Fibroblast of lung (primary cell): ENCODE data around the gene ORM2. TPM values are rescaled to one million over a fixed set of nuclear protein-coding genes. Genes with fewer than 3 reads are reported as not detected.

ENCODE experiments used
- DNase-seq, 2 donors: peaks; one replicate each; pipeline versions ENCODE4 v3.0.0 to v3.0.0-alpha.2; 2010; ENCODE audit warnings: low read depth in 2 of 2
- H2AFZ ChIP-seq: 2 replicates; pipeline ENCODE4 v1.5.1; 2012; ENCODE audit warnings: low read length, control low read depth, inconsistent platforms
- H3K27ac ChIP-seq: 2 replicates; pipeline ENCODE4 v1.5.1; 2011; ENCODE audit warnings: low read length, control low read depth; ENCODE audit not compliant: insufficient read depth
- H3K27me3 ChIP-seq: 2 replicates; pipeline ENCODE4 v1.5.1; 2011; ENCODE audit warnings: mild to moderate bottlenecking, low read length; ENCODE audit not compliant: control insufficient read depth, insufficient read depth
- H3K36me3 ChIP-seq: 2 replicates; pipeline ENCODE4 v1.5.1; 2011; ENCODE audit warnings: low read length; ENCODE audit not compliant: control insufficient read depth, insufficient read depth
- H3K4me1 ChIP-seq: 2 replicates; pipeline ENCODE4 v1.5.1; 2011; ENCODE audit warnings: low read length; ENCODE audit not compliant: control insufficient read depth, insufficient read depth; ENCODE audit errors: extremely low read depth
- H3K4me2 ChIP-seq: 2 replicates; pipeline ENCODE4 v1.5.1; 2011; ENCODE audit warnings: low read length, control low read depth; ENCODE audit not compliant: insufficient read depth; ENCODE audit errors: extremely low read depth
- H3K4me3 ChIP-seq, 4 experiments: fragments of 200-600 bp in 1 of 4; sonication (generic) in 1 of 4; replicated peaks in 1 of 4; 2 replicates each; pipeline ENCODE4 v1.5.1; 2011 to 2016; ENCODE audit warnings: low read length in 4 of 4, low read depth in 3 of 4, mild to moderate bottlenecking in 3 of 4, control low read depth in 2 of 4, inconsistent platforms in 1 of 4, mixed read lengths in 1 of 4; ENCODE audit not compliant: insufficient read depth in 1 of 4; ENCODE audit errors: control extremely low read depth in 1 of 4
- H3K79me2 ChIP-seq: 2 replicates; pipeline ENCODE4 v1.5.1; 2012; ENCODE audit warnings: mild to moderate bottlenecking, low read length, inconsistent platforms; ENCODE audit not compliant: control insufficient read depth, insufficient read depth
- H3K9ac ChIP-seq: 2 replicates; pipeline ENCODE4 v1.5.1; 2011; ENCODE audit warnings: mild to moderate bottlenecking, low read length, control low read depth; ENCODE audit not compliant: insufficient read depth
- H3K9me3 ChIP-seq: 2 replicates; pipeline ENCODE4 v1.5.1; 2012; ENCODE audit warnings: low read depth, low read length; ENCODE audit not compliant: control insufficient read depth, insufficient read depth
- H4K20me1 ChIP-seq: 2 replicates; pipeline ENCODE4 v1.5.1; 2011; ENCODE audit warnings: low read length; ENCODE audit not compliant: control insufficient read depth, insufficient read depth; ENCODE audit errors: extremely low read depth
- EZH2 ChIP-seq: IDR thresholded peaks from 2 replicates; pipeline ENCODE4 v1.5.1; 2012; ENCODE audit warnings: low read length, control low read depth, mild to moderate bottlenecking; ENCODE audit errors: missing control alignments
- polyA plus RNA-seq, 2 donors: library from polyadenylated mRNA; depleted of rRNA in 1 of 2; stranded (reverse) in 1 of 2; unstranded in 1 of 2; fragments of >200 nt; gene quantifications; 2 replicates each; pipeline ENCODE4 v1.2.1, GENCODE V29; 2011 to 2012; ENCODE audit warnings: missing spikeins in 1 of 2
- total RNA-seq: library from RNA; depleted of rRNA; stranded (reverse); fragments of >200 nt; gene quantifications from 2 replicates; pipeline ENCODE4 v1.2.1, GENCODE V29; 2014
- TF ChIP-seq, protein P1 (sequence below), 2 donors: IDR thresholded peaks in 1 of 2; conservative IDR thresholded peaks in 1 of 2; 1 replicate in 1 of 2; 2 replicates in 1 of 2; pipeline ENCODE4 v1.5.1; 2011 to 2012; ENCODE audit warnings: low read length in 2 of 2, control low read depth in 1 of 2, inconsistent platforms in 1 of 2, low read depth in 1 of 2, mild to moderate bottlenecking in 1 of 2

Gene ORM2
- total and polyA plus RNA-seq, 2 donors (not counting 1 experiment from before 2014, with no cell fraction given): not detected

DNA sequence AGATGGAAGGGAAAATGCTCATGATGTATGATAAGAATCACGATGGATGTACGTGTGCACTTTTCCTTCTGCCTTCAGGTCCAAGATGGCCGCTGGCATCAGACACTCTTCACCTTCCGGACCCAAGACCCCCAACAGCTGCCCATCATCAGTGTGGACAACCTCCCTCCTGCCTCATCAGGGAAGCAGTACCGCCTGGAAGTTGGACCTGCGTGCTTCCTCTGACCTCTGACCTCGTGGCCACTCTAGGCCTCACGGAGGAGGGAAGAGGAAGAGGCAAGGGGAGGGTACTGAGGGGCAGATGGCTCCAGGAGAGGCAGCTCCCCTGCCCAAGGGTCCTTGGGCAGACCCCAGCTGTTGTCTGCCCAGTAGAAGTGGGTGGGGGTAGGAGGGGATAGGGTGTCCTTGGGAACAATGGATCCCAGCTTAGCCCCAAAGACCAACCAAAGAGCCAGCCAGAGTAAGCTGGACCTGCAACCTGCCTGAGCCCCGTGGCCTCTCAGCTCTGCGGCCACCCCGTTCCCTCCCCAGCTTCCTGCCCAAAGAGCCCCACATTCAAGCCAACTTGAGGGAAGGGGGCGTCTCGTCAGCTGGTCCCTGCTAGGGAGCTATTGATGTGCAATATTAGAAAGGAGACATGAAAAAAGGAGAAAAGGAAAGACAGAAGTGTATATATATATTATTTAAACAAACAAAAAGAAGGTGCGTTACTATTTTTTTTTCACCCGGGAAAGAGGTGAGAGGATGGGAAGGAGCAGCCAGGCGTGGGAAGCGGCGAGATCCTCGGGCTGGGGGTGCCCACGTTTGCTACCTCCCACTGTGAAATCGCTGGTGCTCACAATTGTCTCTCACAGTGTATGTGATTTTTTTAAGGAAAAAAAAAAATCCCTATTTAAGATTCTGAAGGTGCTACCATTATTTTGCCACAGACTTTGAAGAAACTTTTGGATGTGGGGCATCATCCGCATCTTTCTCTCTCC is 18.9 kb upstream of the ORM2 start:
- Histone ChIP-seq H2AFZ (no peak overlapping the region), H4K20me1 (no peaks in the 10 kb centered on the region)
- TF ChIP-seq, protein P1, sequence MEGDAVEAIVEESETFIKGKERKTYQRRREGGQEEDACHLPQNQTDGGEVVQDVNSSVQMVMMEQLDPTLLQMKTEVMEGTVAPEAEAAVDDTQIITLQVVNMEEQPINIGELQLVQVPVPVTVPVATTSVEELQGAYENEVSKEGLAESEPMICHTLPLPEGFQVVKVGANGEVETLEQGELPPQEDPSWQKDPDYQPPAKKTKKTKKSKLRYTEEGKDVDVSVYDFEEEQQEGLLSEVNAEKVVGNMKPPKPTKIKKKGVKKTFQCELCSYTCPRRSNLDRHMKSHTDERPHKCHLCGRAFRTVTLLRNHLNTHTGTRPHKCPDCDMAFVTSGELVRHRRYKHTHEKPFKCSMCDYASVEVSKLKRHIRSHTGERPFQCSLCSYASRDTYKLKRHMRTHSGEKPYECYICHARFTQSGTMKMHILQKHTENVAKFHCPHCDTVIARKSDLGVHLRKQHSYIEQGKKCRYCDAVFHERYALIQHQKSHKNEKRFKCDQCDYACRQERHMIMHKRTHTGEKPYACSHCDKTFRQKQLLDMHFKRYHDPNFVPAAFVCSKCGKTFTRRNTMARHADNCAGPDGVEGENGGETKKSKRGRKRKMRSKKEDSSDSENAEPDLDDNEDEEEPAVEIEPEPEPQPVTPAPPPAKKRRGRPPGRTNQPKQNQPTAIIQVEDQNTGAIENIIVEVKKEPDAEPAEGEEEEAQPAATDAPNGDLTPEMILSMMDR (conservative IDR thresholded peaks at IDR 0.05 in 1 of 2, IDR thresholded peaks at IDR 0.05 in 1 of 2; ENCODE audit: low read depth in 1 of 2, low read length in 2 of 2): no peak
- TF ChIP-seq EZH2: no peak

DNA sequence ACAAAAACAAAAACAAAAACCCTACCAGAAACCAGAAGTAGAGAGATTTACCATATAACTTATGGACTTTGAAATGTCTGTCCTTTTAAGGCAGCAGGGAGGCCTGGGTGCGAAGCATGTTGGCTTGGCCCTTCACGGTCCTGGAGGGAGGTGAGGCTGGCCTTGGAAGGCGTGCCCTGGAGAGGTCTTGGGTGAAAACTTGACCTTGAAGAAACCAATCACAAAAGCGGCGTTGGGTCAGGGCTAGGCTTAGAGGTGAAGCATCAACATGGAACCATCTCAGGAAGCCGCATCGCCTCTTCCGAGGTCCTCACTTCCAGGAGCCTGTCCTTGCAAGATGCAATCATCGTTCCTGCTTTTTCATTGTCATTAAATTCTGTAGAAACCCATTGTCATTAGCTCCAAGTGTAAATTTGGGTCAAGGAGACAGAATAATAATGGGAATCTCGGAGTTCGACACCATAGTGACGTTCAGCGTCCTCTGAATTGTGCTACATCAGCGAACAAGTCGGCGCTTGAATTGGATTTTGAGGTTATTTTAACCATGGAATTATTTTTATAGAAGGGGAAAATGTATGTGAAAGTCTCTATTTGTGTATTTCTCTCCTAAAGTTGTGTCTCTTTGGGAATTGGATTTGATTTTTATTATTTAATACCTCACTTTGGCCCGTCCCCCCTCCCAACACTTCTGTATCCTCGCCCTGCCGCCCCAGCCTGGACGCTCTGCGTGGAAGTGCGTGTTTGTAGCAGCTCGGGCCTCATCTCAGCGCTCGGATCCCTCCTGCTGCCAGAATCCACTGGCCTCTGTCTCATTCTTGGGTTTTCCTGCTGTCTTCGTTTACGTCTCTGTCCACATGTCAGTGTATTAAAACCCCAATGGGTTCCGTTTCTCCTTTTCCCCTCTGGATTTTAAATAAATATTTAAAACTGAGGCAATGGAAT is 17.8 kb upstream of the ORM2 start:
- DNase-seq: no peak
- H3K9me3 ChIP-seq: no peaks in the 10 kb centered on the region

More for the DNA sequence above, 18.9 kb upstream of the ORM2 start:
- Histone ChIP-seq H3K9ac (no peak overlapping the region), H3K9me3 (no peaks in the 10 kb centered on the region), H3K4me3 (no peak overlapping the region), H3K4me2 (no peak overlapping the region), H3K27ac (no peak overlapping the region), H3K36me3 (peaks cover 2% of the 10 kb centered on the region), H3K27me3 (no peaks in the 10 kb centered on the region), H3K4me1 (no peaks in the 10 kb centered on the region), H3K79me2 (no peaks in the 10 kb centered on the region)
- no peak for DNase-seq

More for the DNA sequence above, 17.8 kb upstream of the ORM2 start:
- peaks cover 2% of the 10 kb centered on the region for H3K36me3 ChIP-seq
- no peaks in the 10 kb centered on the region for H3K79me2 ChIP-seq
- no peak overlapping the region for H3K4me2 ChIP-seq
- no peak for TF ChIP-seq EZH2
- TF ChIP-seq, protein P1 (conservative IDR thresholded peaks at IDR 0.05 in 1 of 2, IDR thresholded peaks at IDR 0.05 in 1 of 2; ENCODE audit: low read depth in 1 of 2, low read length in 2 of 2): no peak
- no peak overlapping the region for H3K4me3 ChIP-seq
- H3K27me3 ChIP-seq: no peaks in the 10 kb centered on the region
- H3K9ac ChIP-seq: no peak overlapping the region
- H2AFZ ChIP-seq: no peak overlapping the region
- no peak overlapping the region for H3K27ac ChIP-seq
- H3K4me1 ChIP-seq: no peaks in the 10 kb centered on the region
- H4K20me1 ChIP-seq: no peaks in the 10 kb centered on the region
